ENCODE results near the gene ARFRP1.
A peak's percentile ranks its signal among the peaks of the same experiment; 100 is the strongest.

Gene ARFRP1

GRCh38 chr20:63658749-63659187, 49.0 kb downstream of the ARFRP1 start:
- peaks cover 18% of the 10 kb centered on the region for H3K36me3 ChIP-seq (ENCODE audit: control insufficient read depth, insufficient read depth, low read length)
- no peaks in the 10 kb centered on the region for H3K27me3 ChIP-seq (replicated peaks; ENCODE audit: control insufficient read depth, insufficient read depth, low read length)
- DNase-seq (ENCODE audit: extremely low read depth, insufficient read length), result no peak
- H3K4me3 ChIP-seq (replicated peaks; ENCODE audit: low read depth, low read length), result peak overlapping the region; percentile 77
- no peak for TF ChIP-seq CTCF (IDR thresholded peaks at IDR 0.05; ENCODE audit: insufficient read depth, low read length, poor library complexity, severe bottlenecking)

GRCh38 chr20:63657937-63658748, 49.6 kb downstream of the ARFRP1 start, which contains the start of gene RTEL1:
Gene RTEL1 (plus strand): TSS chr20:63658312. CDS start chr20:63659403, 1,091 bp downstream.
- Histone ChIP-seq H3K4me3 (replicated peaks; ENCODE audit: low read depth, low read length) (peak within 1 kb of the TSS; percentile 77), H3K27me3 (replicated peaks; ENCODE audit: control insufficient read depth, insufficient read depth, low read length) (no peaks in the 10 kb centered on the region), H3K36me3 (ENCODE audit: control insufficient read depth, insufficient read depth, low read length) (peaks cover 16% of the 10 kb centered on the region)
- TF ChIP-seq CTCF (IDR thresholded peaks at IDR 0.05; ENCODE audit: insufficient read depth, low read length, poor library complexity, severe bottlenecking), result no peak
- DNase-seq (ENCODE audit: extremely low read depth, insufficient read length), result peak; percentile 96

- TF ChIP-seq CTCF (IDR thresholded peaks at IDR 0.05; ENCODE audit: insufficient read depth, low read length, poor library complexity, severe bottlenecking), result no peak
- no peak for DNase-seq (ENCODE audit: extremely low read depth, insufficient read length)
- H3K4me3 ChIP-seq (replicated peaks; ENCODE audit: low read depth, low read length), result peak overlapping the region; percentile 77
- no peaks in the 10 kb centered on the region for H3K27me3 ChIP-seq (replicated peaks; ENCODE audit: control insufficient read depth, insufficient read depth, low read length)
- peaks cover 15% of the 10 kb centered on the region for H3K36me3 ChIP-seq (ENCODE audit: control insufficient read depth, insufficient read depth, low read length)
Measured at GRCh38 chr20:63657260-63657936, 50.4 kb downstream of the ARFRP1 start.

- TF ChIP-seq CTCF (IDR thresholded peaks at IDR 0.05; ENCODE audit: insufficient read depth, low read length, poor library complexity, severe bottlenecking), result no peak
- no peaks in the 10 kb centered on the region for H3K27me3 ChIP-seq (replicated peaks; ENCODE audit: control insufficient read depth, insufficient read depth, low read length)
- peaks cover 7% of the 10 kb centered on the region for H3K36me3 ChIP-seq (ENCODE audit: control insufficient read depth, insufficient read depth, low read length)
- H3K4me3 ChIP-seq (replicated peaks; ENCODE audit: low read depth, low read length), result no peak overlapping the region
- DNase-seq (ENCODE audit: extremely low read depth, insufficient read length), result no peak
Measured at GRCh38 chr20:63656451-63656850, 51.3 kb downstream of the ARFRP1 start.

GRCh38 chr20:63655249-63655648, 52.5 kb downstream of the ARFRP1 start:
- TF ChIP-seq CTCF (IDR thresholded peaks at IDR 0.05; ENCODE audit: insufficient read depth, low read length, poor library complexity, severe bottlenecking), result no peak
- Histone ChIP-seq H3K27me3 (replicated peaks; ENCODE audit: control insufficient read depth, insufficient read depth, low read length) (no peaks in the 10 kb centered on the region; the same call in 1 of the 2 replicates), H3K36me3 (ENCODE audit: control insufficient read depth, insufficient read depth, low read length) (no peaks in the 10 kb centered on the region), H3K4me3 (replicated peaks; ENCODE audit: low read depth, low read length) (no peak overlapping the region)
- DNase-seq (ENCODE audit: extremely low read depth, insufficient read length), result no peak
